ENCODE measurements around the gene TMEM38B. TPM values are rescaled to one million over a fixed set of nuclear protein-coding genes. Genes with fewer than 3 reads are reported as not detected.
"Not testable (repeated sequence)": the region's sequence is repeated elsewhere in the genome, so short reads cannot be mapped to it uniquely, and the experiment has no call there.

The TMEM38B gene
- total RNA-seq, 1 experiment from 2014 or later = 30.6 TPM

GRCh38 chr9:105757496-105758251 is 63.3 kb downstream of the TMEM38B start:
- TF ChIP-seq REST (IDR thresholded peaks at IDR 0.05; ENCODE audit: insufficient read depth in 1 of 2, low read depth in 2 of 2, low read length in 1 of 2) (no peak), TCF7L2 (IDR thresholded peaks at IDR 0.05; ENCODE audit: low read depth, low read length) (no peak), CTCF (IDR thresholded peaks at IDR 0.05) (no peak), SIN3A (IDR thresholded peaks at IDR 0.05; ENCODE audit: borderline replicate concordance, insufficient read depth, low read depth, low read length) (no peak), POLR2AphosphoS5 (IDR thresholded peaks at IDR 0.05; ENCODE audit: low read depth, low read length) (no peak)
- Histone ChIP-seq H3K27ac (ENCODE audit: low read length) (no peak overlapping the region), H3K9me3 (ENCODE audit: control insufficient read depth, insufficient read depth, low read depth, low read length) (no peaks in the 10 kb centered on the region), H3K36me3 (ENCODE audit: control insufficient read depth, insufficient read depth, low read length) (no peaks in the 10 kb centered on the region), H3K4me1 (ENCODE audit: control insufficient read depth, insufficient read depth, low read length) (no peaks in the 10 kb centered on the region), H3K4me3 (ENCODE audit: low read depth in 2 of 2, low read length in 2 of 2) (no peak overlapping the region), H3K27me3 (ENCODE audit: control insufficient read depth, insufficient read depth, low read length) (no peaks in the 10 kb centered on the region)
- ChIA-PET POLR2A (no interaction called here), CTCF (no interaction called here)
- no TSS peak for BruUV-seq (replicated peaks)
- no peak for ATAC-seq
- intact Hi-C loops (cut with micrococcal nuclease; ENCODE audit: unreplicated experiment) = no loop called here
- in situ Hi-C loops (cut with HindIII; ENCODE audit: low pct_unique_long_range_greater_than_20kb, low sequenced_read_pairs) = no loop called here
- DNase-seq (ENCODE audit: low read depth, low spot score) = no peak

- Histone ChIP-seq H3K27ac (ENCODE audit: low read length) (no peak overlapping the region), H3K9me3 (ENCODE audit: control insufficient read depth, insufficient read depth, low read depth, low read length) (no peaks in the 10 kb centered on the region), H3K4me1 (ENCODE audit: control insufficient read depth, insufficient read depth, low read length) (no peaks in the 10 kb centered on the region), H3K4me3 (ENCODE audit: low read depth in 2 of 2, low read length in 2 of 2) (no peak overlapping the region), H3K27me3 (ENCODE audit: control insufficient read depth, insufficient read depth, low read length) (no peaks in the 10 kb centered on the region), H3K36me3 (ENCODE audit: control insufficient read depth, insufficient read depth, low read length) (no peaks in the 10 kb centered on the region)
- intact Hi-C loops (cut with micrococcal nuclease; ENCODE audit: unreplicated experiment) = no loop called here
- ChIA-PET POLR2A (no interaction called here), CTCF (no interaction called here)
- no peak for DNase-seq (ENCODE audit: low read depth, low spot score)
- TF ChIP-seq SIN3A (IDR thresholded peaks at IDR 0.05; ENCODE audit: borderline replicate concordance, insufficient read depth, low read depth, low read length) (no peak), POLR2AphosphoS5 (IDR thresholded peaks at IDR 0.05; ENCODE audit: low read depth, low read length) (no peak), REST (IDR thresholded peaks at IDR 0.05; ENCODE audit: insufficient read depth in 1 of 2, low read depth in 2 of 2, low read length in 1 of 2) (no peak), CTCF (IDR thresholded peaks at IDR 0.05) (no peak), TCF7L2 (IDR thresholded peaks at IDR 0.05; ENCODE audit: low read depth, low read length) (no peak)
- BruUV-seq (replicated peaks) = no TSS peak
- ATAC-seq = no peak
- in situ Hi-C loops (cut with HindIII; ENCODE audit: low pct_unique_long_range_greater_than_20kb, low sequenced_read_pairs) = no loop called here
Measured at GRCh38 chr9:105760053-105760452, 65.7 kb downstream of the TMEM38B start.

GRCh38 chr9:105782561-105783494 is 88.5 kb downstream of the TMEM38B start:
- BruUV-seq (replicated peaks); in situ Hi-C loops (cut with HindIII; ENCODE audit: low pct_unique_long_range_greater_than_20kb, low sequenced_read_pairs); POLR2A ChIA-PET; ATAC-seq; H3K36me3 ChIP-seq (ENCODE audit: control insufficient read depth, insufficient read depth, low read length); DNase-seq (ENCODE audit: low read depth, low spot score); H3K9me3 ChIP-seq (ENCODE audit: control insufficient read depth, insufficient read depth, low read depth, low read length); H3K27ac ChIP-seq (ENCODE audit: low read length); H3K27me3 ChIP-seq (ENCODE audit: control insufficient read depth, insufficient read depth, low read length); intact Hi-C loops (cut with micrococcal nuclease; ENCODE audit: unreplicated experiment); CTCF ChIA-PET; H3K4me1 ChIP-seq (ENCODE audit: control insufficient read depth, insufficient read depth, low read length); H3K4me3 ChIP-seq (ENCODE audit: low read depth in 2 of 2, low read length in 2 of 2): not testable (repeated sequence)

Measured in Panc1 (cell line).